Prostate gland (tissue), 2 donors: Measurements from ENCODE around the gene RTN3. TPM values are rescaled to one million over a fixed set of nuclear protein-coding genes. Genes with fewer than 3 reads are reported as not detected.

Source experiments
- DNase-seq: peaks from one replicate; pipeline ENCODE4 v3.0.0-alpha.2; 2019; ENCODE audit warnings: low spot score
- H3K27ac ChIP-seq, 2 donors: fragments of 200-600 bp; sonication (generic); 2 replicates each; pipeline ENCODE4 v1.5.1; 2017 to 2019
- H3K27me3 ChIP-seq: fragments of 200-600 bp; sonication (generic); replicated peaks from 2 replicates; pipeline ENCODE4 v1.5.1; 2019; ENCODE audit not compliant: insufficient read depth
- H3K36me3 ChIP-seq, 2 donors: fragments of 200-600 bp; sonication (generic); 1 replicate in 1 of 2; 2 replicates in 1 of 2; pipeline versions ENCODE4 v1.5.1 to v1.8.1; 2017 to 2019
- H3K4me1 ChIP-seq: fragments of 200-600 bp; sonication (generic); replicated peaks from 2 replicates; pipeline ENCODE4 v1.5.1; 2019
- H3K4me3 ChIP-seq, 2 donors: fragments of 200-600 bp; sonication (generic); 2 replicates each; pipeline ENCODE4 v1.5.1; 2017 to 2019
- H3K9me3 ChIP-seq: fragments of 200-600 bp; sonication (generic); 2 replicates; pipeline ENCODE4 v1.5.1; 2017
- POLR2A ChIP-seq: fragments of 450-650 bp; IDR thresholded peaks from one replicate; pipeline ENCODE4 v1.6.1; 2016; ENCODE audit warnings: antibody characterized with exemption, mild to moderate bottlenecking
- POLR2AphosphoS5 ChIP-seq: sonication (generic); formaldehyde crosslinking; IDR thresholded peaks from one replicate; pipeline ENCODE4 v1.6.1; 2017; ENCODE audit warnings: antibody characterized with exemption
- WGBS: methylation state at CpG from one replicate; pipeline ENCODE4 v1.1.5; 2018; 5-methylcytosine and 5-hydroxymethylcytosine counted together
- intact Hi-C: fragments of 100-400 bp; cut with DNase I; formaldehyde crosslinking; loops from one replicate; pipeline ENCODE4 v1.14.2; 2022
- total RNA-seq, 2 donors: library from RNA; depleted of rRNA; stranded (reverse); fragments of >200 nt; gene quantifications; one replicate each; pipeline ENCODE4 v1.1.0, GENCODE V29; 2016
- TF ChIP-seq, protein P1 (sequence below), 4 experiments: fragments of 200-600 bp in 2 of 4; fragments of 450-650 bp in 2 of 4; sonication (generic) in 2 of 4; IDR thresholded peaks; 1 replicate in 3 of 4; 2 replicates in 1 of 4; pipeline ENCODE4 v1.5.1; 2016 to 2019; ENCODE audit warnings: antibody characterized with exemption in 4 of 4, mild to moderate bottlenecking in 2 of 4, moderate library complexity in 2 of 4

RTN3 gene
- total RNA-seq, 2 donors from 2014 or later, result 74.1 to 88.8 TPM

DNA sequence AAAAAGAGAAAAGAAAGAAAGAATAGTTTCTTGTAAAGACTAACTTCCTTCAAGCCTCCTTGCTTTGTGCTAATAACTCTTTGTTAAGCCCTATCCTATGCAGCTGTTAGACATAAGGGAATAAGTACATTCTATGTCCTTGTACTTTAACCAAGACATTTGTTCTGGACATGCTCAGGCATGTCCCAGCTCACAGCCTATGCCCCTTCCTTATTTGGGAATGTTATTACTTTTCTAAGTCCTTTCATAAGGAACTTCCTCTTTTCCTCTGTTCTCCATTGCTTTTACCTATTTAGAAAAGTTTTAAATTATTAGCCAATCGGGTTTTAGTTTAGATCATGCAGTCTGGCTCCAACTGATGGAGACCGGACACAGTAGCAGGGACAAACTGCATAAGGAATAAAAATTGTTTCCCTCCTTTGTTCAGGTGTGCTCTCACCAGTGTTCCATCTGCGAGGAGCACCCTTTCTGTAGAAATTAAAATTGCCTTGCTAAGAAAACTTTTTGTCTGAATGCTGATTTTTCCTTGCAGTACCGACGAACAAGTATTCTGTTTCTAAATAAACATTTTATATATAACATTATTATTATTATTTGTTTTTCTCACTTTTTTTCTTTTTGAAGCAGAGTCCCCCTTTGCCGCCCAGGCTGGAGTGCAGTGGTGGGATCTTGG, 110.3 kb downstream of the RTN3 start:
- Histone ChIP-seq H3K4me3 (no peak overlapping the region), H3K4me1 (no peaks in the 10 kb centered on the region), H3K27me3 (no peaks in the 10 kb centered on the region), H3K27ac (no peak overlapping the region), H3K36me3 (no peaks in the 10 kb centered on the region), H3K9me3 (no peaks in the 10 kb centered on the region)
- TF ChIP-seq POLR2AphosphoS5, result no peak
- no peak for TF ChIP-seq POLR2A
- intact Hi-C loops, result no loop called here
- WGBS, result 97% methylated on average over 6 of the region's 6 CpGs
- DNase-seq, result no peak

DNA sequence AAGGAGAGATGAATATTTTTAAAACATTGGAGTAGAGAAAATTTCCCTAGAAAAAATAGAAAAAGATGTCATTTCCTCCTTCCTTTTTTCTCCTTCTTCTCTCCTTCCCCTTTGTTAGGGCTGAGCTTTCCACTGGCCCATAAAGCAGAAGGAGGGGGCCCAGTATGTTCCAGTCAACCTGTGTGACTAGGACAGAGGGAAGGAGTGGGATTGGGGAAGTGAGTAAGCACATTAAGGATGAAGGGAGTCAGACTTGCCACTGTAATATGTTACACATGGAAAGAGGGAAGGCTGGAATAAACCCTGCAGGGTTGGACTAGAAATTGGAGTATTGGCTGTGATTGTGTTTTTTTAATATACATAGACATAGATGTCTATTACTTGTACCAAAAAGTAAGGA, 111.9 kb downstream of the RTN3 start:
- Histone ChIP-seq H3K27me3 (no peaks in the 10 kb centered on the region), H3K4me1 (no peaks in the 10 kb centered on the region), H3K9me3 (no peaks in the 10 kb centered on the region), H3K36me3 (no peaks in the 10 kb centered on the region), H3K27ac (no peak overlapping the region), H3K4me3 (no peak overlapping the region)
- TF ChIP-seq POLR2A (no peak), POLR2AphosphoS5 (no peak)
- TF ChIP-seq, protein P1, sequence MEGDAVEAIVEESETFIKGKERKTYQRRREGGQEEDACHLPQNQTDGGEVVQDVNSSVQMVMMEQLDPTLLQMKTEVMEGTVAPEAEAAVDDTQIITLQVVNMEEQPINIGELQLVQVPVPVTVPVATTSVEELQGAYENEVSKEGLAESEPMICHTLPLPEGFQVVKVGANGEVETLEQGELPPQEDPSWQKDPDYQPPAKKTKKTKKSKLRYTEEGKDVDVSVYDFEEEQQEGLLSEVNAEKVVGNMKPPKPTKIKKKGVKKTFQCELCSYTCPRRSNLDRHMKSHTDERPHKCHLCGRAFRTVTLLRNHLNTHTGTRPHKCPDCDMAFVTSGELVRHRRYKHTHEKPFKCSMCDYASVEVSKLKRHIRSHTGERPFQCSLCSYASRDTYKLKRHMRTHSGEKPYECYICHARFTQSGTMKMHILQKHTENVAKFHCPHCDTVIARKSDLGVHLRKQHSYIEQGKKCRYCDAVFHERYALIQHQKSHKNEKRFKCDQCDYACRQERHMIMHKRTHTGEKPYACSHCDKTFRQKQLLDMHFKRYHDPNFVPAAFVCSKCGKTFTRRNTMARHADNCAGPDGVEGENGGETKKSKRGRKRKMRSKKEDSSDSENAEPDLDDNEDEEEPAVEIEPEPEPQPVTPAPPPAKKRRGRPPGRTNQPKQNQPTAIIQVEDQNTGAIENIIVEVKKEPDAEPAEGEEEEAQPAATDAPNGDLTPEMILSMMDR (IDR thresholded peaks at IDR 0.05), result no peak
- intact Hi-C loops, result no loop called here
- no peak for DNase-seq

DNA sequence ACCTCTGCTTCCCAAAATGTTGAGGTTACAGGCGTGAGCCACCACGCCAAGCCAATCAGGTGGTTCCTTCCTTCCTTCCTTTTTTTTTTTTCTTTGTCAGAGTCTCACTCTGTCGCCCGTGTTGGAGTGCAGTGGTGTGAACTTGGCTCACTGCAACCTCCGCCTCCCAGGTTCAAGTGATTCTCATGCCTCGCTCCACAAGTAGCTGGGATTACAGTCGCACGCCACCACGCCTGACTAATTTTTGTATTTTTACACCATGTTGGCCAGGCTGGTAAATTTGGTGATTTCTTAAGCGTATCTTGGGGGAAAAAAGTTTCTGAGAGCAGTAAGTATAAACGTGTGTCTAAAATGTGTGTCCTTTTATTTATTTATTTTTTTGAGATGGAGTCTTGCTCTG, 113.8 kb downstream of the RTN3 start:
- Histone ChIP-seq H3K27me3 (no peaks in the 10 kb centered on the region), H3K4me3 (no peak overlapping the region), H3K4me1 (no peaks in the 10 kb centered on the region), H3K9me3 (no peaks in the 10 kb centered on the region), H3K27ac (no peak overlapping the region), H3K36me3 (no peaks in the 10 kb centered on the region)
- intact Hi-C loops, result no loop called here
- DNase-seq, result no peak
- WGBS, result 86% methylated on average over 11 of the region's 11 CpGs
- no peak for TF ChIP-seq POLR2A
- TF ChIP-seq, protein P1 (IDR thresholded peaks at IDR 0.05), result no peak
- TF ChIP-seq POLR2AphosphoS5, result no peak

DNA sequence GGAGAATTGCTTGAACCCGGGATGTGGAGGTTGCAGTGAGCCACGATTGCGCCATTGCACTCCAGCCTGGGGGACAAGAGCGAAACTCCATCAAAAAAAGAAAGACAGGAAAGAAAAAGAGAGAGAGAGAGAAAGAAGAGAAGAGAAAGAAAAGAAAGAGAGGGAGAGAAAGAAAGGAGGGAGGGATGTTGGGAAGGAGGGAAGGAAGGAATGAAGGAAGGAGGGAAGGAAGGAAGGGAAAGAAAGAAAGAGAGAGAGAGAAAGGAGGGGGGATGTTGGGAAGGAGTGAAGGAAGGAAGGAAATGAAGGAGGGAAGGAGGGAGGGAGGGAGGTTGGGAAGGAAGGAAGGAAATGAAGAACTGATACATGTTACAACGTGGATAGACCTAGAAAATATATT, 119.6 kb downstream of the RTN3 start:
- Histone ChIP-seq H3K9me3 (no peaks in the 10 kb centered on the region), H3K36me3 (no peaks in the 10 kb centered on the region), H3K4me3 (no peak overlapping the region), H3K4me1 (no peaks in the 10 kb centered on the region), H3K27me3 (no peaks in the 10 kb centered on the region), H3K27ac (no peak overlapping the region)
- intact Hi-C loops, result no loop called here
- no peak for DNase-seq
- TF ChIP-seq POLR2AphosphoS5 (no peak), POLR2A (no peak)
- TF ChIP-seq, protein P1 (IDR thresholded peaks at IDR 0.05), result no peak
- 94% methylated on average over 5 of the region's 5 CpGs for WGBS

DNA sequence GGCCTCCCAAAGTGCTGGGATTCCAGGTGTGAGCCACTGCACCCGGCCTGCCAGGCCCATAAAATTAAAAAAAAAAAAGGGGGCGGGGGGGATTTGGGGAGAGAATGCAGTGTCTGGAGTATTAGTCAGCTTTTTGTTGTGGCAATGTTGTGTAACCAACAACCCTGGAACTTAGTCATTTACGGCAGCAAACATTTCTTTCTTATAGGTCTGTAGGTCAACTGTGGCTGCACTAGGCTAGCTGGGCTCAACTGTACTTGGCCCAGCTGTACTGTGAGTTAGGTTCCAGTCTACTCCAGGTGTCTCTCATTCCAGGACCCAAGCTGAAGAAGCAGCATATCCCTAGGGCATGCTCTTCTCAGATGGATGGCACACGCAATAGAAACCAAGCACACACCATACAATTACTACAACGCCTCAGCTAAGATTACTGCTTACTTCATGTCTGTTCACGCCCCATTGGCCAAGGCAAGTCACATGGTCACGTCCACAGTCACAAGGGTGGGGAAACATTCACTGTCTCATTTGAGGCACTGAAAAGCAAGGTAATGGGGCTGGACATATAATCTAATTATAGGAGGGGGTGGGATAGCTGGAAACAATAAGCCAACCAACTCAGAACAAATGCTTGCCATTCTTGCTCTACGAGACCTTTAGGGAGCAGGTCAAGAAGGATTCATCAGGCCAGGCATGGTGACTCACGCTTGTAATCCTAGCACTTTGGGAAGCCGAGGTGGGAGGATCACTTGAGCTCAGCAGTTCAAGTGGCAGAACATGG, 121.5 kb downstream of the RTN3 start:
- Histone ChIP-seq H3K27ac (no peak overlapping the region), H3K4me1 (no peaks in the 10 kb centered on the region), H3K4me3 (no peak overlapping the region), H3K9me3 (no peaks in the 10 kb centered on the region), H3K36me3 (no peaks in the 10 kb centered on the region), H3K27me3 (no peaks in the 10 kb centered on the region)
- TF ChIP-seq, protein P1 (IDR thresholded peaks at IDR 0.05), result no peak
- TF ChIP-seq POLR2AphosphoS5 (no peak), POLR2A (no peak)
- intact Hi-C loops, result no loop called here
- no peak for DNase-seq
- WGBS, result 83% methylated on average over 10 of the region's 10 CpGs
